Stimulated activated CD4-positive, alpha-beta T cell treated with anti-CD3 and anti-CD28 coated beads, Interleukin-4, amount 100 ng/mL, for 48 hours (primary cell): ENCODE results near the gene BZW1.
A peak's percentile ranks its signal among the peaks of the same experiment; 100 is the strongest.
"Not testable (repeated sequence)": the region's sequence is repeated elsewhere in the genome, so short reads cannot be mapped to it uniquely, and the experiment has no call there.

Experiments used
- DNase-seq, 2 donors: peaks; one replicate each; pipeline ENCODE4 v3.0.0-alpha.2; 2020; ENCODE audit warnings: low read depth in 2 of 2

Gene BZW1

DNA sequence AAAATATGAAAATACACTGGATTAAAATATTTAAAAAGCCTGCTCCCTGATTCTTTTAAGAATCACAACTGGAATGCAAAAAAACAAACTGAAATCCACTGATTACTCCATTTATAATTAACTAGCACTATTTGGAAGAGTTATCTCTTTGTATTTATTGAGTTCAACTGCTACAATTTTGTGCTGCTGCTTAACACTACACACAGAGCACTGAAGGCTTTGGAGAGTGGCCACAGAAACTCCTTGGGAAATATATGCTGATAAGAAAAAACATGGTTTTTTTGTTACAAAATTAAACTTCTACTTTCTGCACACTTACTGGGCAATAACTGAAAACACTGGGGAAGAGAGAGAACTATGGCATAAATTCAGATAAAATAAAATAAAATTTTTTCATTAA lies 19.8 kb upstream of the BZW1 start:
- no peak for DNase-seq

DNA sequence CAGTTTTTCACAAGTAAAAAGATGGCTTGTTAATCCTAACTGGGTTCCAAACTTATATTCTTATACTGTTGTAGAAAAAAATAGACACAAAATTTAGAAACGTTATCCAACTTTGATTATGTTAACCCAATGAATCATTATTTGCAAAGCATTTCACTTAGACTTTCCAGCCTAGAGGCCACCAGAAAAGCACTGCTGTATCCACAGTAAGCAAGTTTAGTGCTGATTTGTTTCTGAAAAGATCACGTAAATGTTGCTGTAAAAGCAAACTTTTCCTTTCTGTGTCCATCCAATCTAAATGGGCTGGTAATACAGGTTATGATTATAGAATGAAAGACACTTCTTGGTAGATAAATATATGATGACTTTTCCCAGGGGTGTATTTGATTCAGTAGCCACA lies 17.6 kb upstream of the BZW1 start:
- DNase-seq, result no peak

DNA sequence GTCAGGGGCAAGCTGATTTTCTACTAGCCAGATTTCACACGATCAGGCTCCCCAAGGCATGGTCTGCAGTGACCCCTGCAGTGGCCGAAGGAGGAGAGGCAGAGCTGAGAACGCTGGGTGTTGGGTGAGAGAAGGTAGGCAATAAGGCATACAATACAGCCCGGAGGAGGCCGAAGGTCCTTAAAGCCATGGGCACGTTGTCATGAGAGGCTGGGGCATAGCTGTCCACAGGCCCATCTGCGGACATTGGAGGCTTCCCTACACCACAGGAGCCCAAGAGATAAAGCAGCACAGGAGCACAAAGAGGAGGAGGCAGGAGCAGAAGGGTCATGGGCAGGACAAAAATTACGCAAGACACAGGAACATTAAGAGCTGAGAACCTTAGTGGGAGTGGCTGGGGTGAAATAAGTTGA lies 16.7 kb upstream of the BZW1 start:
- DNase-seq, result no peak

DNA sequence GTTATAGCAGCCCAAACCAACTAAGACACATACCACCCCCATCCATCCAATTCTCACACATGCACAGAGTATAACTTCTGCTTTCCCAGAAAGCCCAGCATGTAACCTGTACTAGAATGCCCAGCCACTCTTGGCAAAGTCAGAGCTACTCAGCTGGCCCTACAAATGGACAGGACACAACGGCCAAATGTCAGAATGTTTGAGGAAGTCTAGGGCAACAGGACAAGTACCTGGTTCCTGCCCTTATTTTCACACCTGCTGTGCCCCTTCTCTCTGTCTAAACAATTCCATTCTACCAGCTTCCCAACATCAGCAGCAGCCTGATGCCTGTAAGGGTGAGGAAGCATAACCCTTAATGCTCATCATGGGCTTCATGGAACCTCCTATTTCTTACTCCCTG lies 15.1 kb upstream of the BZW1 start:
- no peak for DNase-seq

DNA sequence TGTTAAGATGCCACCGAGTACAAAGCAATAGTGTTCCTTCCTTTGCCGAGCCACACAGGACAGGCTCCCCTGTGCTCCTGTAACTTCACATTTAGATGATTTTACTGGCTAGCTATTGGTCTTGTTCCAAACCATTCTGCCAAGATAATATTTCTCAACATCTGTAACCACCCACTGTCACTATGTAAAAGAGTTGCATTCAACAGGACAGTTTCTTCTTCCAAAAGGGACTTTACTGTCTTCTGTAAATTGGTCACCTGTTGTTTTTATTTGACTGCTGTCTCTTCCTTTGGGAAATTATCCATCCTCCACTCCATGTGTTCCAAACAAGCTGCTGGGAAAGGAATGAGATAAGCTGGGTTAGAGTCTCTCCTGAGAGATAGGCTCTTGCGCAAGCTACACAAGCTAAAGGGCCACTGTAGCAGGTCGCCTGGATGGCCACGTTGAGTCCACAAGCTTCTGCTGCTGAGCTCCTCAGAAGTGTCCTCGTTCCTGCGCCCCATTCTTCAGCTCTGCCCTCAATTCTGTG lies 14.4 kb upstream of the BZW1 start:
- no peak for DNase-seq

DNA sequence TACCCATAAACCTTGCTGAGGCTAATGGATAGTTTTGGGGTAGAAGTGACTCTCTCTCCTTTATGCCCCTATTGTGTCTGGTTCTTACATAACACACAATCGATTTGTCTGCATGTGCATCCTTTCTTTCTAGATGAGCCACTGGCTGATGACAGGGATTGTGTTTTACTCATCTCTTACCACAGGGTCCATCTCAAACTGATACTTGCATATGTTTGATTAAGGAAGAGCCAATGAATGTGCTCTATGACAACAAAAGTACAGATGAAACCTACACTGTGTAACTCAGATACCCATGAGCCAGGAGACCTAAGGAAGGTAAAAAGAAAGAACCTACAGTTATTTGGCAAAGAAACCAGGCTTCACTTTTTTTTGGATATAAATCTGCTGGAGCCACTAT lies 13.2 kb upstream of the BZW1 start:
- no peak for DNase-seq

DNA sequence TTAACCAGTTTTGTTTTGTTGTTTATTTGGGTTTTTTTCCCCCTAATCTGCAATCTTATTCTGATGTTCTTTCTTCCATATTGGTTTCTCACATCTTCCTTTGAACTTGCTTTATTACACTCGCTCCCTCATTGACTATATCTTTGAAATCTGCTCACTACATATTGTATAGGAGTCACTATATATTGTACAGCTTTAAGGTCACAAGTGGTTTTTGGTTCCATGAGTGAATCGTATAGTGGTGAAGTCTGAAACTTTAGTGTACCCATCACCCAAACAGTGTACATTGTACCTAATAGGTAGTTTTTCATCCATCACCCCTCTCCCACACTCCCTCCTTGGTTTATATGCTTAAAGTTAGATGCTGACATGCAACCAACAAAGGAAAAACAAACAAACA lies 11.3 kb upstream of the BZW1 start:
- DNase-seq, result no peak

DNA sequence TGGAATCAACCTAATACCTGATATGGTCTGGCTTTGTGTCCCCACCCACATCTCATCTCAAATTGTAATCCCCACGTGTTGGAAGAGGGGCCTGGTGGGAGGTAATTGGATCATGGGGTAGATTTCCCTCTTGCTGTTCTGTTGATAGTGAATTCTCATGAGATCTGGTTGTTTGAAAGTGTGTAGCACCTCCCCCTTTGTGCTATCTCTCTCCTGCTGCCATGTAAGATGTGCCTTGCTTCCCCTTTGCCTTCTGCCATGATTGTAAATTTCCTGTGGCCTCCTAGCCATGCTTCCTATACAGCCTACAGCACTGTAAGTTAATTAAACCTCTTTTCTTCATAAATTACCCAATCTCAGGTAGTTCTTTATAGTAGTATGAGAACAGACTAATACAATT lies 10.3 kb upstream of the BZW1 start:
- DNase-seq, result not testable (repeated sequence)

DNA sequence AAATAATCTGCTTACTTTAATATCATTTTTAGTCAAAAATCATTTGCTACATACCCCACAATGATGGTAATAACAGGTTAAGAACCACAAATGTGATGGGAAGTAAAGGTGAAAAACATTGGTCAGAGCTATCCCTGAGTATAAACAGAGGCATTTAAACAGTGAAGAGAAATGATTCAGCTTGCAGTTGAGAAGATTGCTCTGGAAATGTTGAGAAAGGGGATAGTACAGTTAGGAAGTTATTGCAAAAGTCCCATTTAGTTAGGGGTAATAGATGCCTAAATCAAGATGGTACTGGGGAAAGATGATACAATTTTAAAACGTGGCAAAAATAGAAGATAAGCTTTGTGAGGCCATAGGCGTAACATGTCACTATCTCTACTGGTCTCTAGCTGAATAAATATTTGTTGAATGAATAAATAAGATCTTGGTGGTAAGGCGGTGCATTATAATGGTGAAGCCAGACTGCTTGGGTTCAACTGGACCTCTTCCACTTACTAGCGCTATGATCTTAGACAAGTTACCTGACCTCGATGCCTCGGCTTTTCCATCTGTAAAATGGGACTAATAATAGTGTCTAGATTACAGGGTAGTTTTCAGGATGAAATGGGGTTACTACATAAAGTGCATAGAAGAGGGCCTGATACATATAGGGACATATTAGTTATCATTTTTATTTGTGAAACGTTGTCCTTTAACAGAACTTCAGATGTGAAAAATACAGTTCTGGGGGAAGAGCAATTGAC lies 2.0 kb upstream of the BZW1 start:
- DNase-seq, result no peak

DNA sequence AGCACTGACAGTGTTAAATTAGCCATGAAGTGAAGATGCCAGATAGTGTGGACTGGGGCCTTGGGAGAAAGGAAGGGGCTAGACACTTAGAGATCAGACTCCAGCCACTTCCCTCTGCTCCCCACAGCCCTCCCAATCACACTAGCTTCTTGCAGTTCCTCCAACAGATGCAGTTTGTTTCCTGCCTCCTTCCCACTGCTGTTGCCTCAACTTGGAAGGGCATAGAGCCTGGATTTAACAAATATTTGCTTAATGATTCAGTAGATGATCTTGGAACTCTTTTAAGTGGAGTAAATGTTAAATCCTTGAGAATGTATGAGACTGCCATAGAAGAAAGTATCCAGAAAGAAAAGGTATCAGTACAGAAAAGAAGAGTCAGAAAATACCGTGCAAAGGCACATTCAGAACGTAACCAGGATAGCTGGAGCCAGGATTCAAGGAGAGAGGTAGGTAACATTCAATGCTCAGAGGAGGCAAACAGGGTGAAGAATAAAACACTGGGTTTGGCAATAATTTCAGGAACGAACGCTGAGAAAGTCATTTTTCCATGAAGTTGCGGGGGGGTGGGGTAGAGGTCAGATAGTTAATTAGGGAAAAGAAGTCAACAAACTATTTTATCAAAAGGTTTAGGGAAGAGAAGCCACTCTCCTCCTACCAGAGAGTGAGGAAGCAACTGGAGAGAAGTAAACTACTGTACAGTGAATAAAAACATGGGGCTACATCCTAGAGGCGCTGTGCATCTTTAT lies 1.3 kb upstream of the BZW1 start:
- no peak for DNase-seq

DNA sequence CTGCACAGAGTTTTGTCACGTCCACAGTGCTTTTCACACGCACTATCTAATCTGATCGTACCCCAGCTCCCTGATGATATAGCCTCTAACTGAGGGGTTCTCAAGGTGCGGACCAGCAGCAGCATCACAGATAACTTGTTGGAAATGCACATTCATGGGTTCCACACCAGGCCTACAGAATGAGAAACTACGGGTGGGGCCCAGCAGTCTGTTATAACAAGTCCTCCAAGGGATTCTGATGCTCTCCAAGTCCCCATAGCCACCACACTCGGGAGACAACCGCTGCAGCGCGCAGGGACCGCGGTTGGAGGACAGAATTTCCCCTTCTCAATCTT lies 745 bp upstream of the BZW1 start:
- no peak for DNase-seq

DNA sequence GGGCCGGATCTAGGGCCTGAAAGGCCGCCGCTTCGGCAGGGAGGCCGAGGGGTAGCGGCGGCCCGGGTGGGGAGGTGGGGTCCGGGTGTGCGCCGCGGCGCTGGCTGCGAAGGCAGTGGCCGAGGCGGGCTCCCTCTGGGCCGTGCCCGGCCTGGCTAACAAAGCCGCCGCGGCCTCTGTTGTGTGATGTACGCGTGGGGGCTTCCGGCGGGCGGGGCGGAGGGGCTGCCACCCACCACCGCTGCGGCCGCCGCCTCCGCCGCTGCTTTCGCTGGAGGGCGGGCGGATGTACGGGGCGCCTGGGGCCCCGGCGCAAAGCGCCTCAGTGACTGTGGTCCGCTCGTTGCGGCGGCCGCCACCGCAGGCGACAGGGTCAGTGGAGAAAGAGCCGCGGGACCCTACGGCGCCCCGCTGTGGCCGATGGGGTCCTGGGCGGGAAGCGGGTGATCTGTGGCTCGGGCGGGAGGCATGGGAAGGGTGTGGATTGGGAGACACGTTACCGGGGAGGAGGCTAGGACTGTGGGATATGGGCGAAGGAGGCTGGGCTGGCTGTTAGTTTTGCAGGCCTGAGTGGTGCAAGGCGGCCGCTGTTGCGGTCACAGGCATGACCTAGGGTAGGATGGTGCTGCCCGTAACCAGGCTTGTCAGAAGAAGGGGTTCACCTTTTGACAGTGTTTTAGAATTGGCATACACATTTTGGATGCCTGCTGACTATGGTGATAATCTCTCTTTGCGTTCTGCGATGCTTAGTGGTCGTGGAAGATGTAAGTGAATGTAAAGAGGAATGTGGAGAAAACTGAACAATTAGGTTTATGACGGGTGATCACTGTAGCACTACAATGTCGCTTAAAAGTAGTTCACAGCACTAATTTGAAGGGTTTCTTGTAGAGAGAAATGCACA lies 662 bp downstream of the BZW1 start:
- peak; percentile 42 to 44 for DNase-seq

DNA sequence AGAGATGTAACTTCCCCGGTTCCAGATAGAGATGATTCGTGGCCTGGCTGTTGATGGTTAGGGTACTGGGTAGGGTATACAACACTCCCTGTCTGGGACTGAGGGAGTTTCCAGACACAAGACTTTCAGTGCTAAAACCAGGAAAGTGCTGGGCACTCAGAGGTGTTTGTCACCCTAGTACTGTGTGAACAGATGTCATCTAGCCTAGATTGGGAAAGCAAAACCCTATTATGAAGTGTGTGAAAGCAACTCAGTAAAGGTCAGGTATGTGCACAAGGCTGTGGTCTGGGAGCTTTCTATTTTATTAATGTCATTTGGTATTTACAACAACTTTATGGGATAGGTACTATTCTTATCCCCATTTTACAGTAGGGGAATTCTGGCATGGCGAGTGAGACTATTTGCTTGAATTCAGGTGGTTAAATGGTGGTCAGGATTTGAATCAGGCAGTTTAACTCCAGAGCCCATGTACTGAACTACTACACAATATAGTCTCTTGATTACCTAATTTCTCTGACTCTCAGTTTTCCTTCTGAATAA lies 2.6 kb downstream of the BZW1 start:
- peak in 1 of 2 donors; percentile 41 for DNase-seq

DNA sequence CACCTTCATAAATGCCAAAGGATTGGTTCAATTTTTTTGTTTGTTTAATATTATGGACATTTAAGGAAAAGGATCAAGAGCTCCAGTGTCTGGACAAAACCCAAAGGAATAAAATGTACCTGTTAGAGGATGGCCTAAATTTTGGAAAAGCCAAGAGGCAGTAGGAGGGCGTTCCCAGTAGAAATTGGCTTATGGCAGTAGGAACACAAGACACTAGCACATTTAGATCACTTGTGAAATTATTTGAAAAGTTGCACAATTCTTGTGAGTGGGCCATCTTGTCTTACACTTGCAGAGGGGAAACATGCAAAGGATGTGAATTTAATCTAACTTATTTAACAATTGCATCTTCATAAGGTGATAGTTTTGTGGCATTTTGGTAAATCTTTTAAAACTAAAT lies 3.2 kb downstream of the BZW1 start:
- no peak for DNase-seq

DNA sequence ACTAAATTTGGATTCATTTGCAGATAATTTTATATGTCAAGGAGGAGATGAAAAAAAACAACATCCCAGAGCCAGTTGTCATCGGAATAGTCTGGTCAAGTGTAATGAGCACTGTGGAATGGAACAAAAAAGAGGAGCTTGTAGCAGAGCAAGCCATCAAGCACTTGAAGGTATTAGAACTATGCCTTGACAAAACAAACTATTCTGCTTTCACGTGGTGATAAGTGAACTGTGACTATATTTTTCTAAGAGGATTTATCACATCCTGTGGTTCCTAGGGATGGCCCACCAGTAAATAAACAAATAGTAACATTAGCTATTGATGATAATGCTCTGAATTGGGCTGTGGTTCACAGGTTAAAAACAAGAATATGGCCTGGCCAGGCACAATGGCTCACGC lies 7.0 kb downstream of the BZW1 start:
- not testable (repeated sequence) for DNase-seq

DNA sequence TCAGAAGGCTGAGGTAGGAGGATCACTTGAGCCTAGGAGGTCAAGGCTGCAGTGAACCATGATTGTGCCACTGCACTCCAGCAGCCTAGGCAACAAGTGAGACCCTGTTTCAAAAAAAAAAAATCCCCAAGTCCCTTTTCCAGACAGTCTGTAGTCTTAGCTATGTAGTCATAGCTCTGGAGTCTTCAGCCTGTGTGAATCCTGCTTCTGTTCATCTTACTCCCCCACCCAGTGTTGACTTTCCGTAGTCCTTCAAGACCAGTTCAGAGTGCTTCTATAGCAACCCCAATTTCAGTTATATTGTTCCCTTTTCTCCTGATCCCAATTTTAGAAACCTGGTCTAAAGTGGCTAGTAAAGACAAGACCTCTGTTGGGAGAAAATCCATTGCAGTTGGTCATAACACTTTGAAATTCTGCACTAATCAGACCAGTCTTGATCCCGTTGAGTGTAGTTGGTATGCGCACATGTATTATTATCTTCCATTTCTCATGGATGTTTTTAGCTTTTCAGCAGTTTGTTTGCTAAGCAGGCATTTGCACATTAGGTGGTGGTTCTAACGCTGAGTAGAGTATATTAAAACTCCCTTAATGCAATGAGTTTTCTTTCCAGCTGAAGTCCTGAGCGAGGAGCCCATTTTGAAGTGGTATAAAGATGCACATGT lies 9.0 kb downstream of the BZW1 start:
- DNase-seq, result no peak

DNA sequence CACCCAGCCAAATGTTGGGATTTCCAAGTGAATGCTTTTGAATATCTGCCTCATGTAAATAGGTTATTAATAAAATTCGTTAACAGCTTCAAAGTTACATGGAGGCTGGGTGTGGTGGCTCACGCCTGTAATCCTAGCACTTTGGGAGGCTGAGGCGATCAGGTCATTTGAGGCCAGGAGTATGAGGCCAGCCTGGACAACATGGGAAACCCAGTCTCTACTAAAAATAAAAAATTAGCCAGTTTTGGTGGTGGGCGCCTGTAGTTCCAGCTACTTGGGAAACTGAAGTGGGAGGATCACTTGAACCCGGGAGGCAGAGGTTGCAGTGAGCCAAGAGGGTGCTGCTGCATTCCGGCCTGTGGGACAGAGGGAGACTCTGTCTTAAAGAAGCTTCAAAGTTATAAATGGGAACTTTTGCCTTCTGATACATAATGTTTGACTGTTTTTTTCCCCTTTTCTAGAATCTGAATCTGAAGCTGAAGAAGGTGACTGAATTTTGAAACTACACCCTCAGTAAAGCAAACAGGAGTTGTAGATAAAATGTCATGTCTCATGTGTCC lies 10.1 kb downstream of the BZW1 start:
- no peak for DNase-seq

DNA sequence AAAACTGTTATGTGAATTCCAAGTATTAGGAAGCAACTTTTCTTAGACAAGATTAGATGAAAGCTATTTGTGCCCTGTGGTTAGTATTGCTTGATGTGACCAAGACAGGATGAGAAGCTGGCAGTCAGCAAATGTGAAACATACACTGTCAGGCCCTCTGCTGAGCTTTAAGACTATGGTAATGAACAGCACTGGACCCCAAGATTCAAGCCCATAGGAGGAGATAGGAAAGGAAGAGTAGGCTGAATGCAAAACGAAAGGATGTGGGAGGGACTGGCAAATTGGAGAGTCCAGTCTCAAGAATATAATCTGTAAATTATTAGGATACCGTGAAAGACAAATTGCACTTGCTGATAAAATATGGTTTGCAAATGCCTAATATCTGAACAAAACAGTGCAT lies 16.4 kb downstream of the BZW1 start:
- no peak for DNase-seq

DNA sequence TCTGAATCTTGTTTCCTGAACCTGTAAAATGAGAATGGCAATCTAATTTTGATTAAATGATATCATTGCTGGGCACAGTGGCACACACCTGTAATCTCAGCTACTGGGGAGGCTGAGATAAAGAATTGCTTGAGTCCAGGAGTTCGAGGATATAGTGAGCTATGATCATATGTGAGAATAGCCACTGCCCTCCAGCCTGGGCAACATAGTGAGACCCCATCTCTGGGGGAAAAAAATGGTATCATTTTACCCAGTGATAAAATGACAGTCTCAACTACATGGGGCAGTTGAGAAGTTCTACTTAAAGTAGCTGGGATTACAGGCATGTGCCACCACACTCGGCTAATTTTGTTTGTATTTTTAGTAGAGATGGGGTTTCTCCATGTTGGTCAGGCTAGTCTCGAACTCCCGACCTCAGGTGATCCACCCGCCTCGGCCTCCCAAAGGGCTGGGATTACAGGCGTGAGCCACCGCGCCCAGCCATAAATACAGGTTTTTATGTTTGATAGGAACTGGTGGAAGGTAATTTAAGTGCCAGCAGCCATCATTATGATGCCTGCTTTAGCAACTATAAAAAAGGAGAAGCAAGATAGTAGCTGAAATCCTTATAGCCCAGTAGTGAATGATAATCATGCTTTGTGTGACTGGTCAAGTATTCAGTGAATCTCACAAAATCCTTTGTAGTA lies 17.0 kb downstream of the BZW1 start:
- DNase-seq, result no peak

DNA sequence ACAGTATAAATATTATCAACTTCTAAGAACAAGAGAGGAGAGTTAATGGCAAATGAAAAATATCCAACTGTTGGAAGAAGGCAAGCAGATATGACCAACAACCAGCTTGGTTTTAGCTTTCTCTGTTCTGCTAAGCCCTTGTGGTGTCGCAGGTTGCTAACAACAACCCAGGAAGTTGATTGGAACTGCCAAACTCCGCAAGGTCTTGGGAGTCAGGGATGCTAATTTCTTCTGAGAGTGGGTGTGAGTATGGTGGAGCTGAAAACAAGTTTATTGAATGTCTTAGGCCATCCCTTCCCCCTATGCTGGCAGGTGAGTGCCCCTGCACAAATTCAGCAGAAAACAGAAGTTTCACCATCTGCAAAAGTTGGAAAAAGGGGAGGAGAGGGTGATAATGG lies 17.5 kb downstream of the BZW1 start:
- DNase-seq, result no peak

DNA sequence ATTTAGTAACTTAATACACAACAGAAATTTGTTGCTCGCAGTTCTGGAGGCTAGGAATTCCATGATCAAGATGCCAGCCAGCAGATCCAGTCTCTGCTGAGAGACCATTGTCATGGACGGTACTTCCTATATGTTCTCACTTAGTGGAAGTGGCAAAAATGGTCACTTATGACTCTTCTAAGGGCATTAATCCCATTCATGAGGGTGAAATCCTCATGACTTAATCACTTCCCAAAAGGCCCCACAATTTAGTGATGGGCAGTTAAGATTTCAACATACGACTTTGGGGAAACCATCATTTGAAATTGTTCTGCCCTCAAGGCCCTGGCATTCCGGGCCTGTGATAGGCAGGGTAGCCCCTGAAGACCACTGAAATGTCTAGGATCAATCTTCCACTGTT lies 23.0 kb downstream of the BZW1 start:
- no peak for DNase-seq
